MM.1S (cell line): ENCODE data around the gene UMOD.

Source experiments
- CTCF ChIP-seq: fragments of 300-600 bp; sonication (generic); IDR thresholded peaks from 2 replicates; pipeline ENCODE4 v1.5.1; 2016; ENCODE audit warnings: antibody characterized with exemption, low read length, mixed read lengths
- EZH2 ChIP-seq: fragments of 300-600 bp; sonication (generic); optimal IDR thresholded peaks from 2 replicates; pipeline ENCODE3; 2017; ENCODE audit warnings: low read depth, mild to moderate bottlenecking, antibody characterized with exemption, low read length, mixed read lengths
- EZH2phosphoT487 ChIP-seq: fragments of 300-600 bp; sonication (generic); IDR thresholded peaks from 2 replicates; pipeline ENCODE4 v1.6.1; 2018; ENCODE audit warnings: antibody characterized with exemption, low read length

DNA sequence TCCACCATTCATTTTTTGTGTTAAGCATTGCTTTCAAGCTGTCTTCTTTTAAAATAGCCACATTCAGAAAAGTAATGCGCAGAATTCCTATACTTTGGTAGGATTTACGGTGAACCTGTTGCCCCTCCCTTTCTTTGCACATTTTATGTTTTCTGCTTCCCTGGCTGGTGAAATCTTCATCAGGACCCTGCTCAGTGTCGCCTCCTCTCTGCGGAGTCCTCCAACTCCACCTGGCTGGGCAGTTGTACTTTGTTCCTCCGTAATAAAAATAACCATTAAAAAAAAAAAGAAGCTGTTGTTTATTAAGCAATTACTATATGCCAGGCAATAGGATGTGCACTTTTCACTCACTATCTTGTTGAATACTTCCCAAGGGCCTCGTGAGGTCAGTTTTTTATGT lies 2.9 kb downstream of the UMOD start:
- TF ChIP-seq CTCF (no peak), EZH2 (no peak), EZH2phosphoT487 (no peak)
